Rectal smooth muscle tissue (tissue), 1 donor: ENCODE data around the gene GBP3.
"Not testable (repeated sequence)": the region's sequence is repeated elsewhere in the genome, so short reads cannot be mapped to it uniquely, and the experiment has no call there.

Source experiments
- H3K27ac ChIP-seq: one replicate; pipeline ENCODE4 v1.7.0; 2013; ENCODE audit warnings: low read depth, low read length, inconsistent platforms
- H3K27me3 ChIP-seq: one replicate; pipeline ENCODE4 v1.7.0; 2013; ENCODE audit warnings: low read length; ENCODE audit not compliant: control insufficient read depth, insufficient read depth
- H3K36me3 ChIP-seq: one replicate; pipeline ENCODE4 v1.7.0; 2013; ENCODE audit warnings: low read length; ENCODE audit not compliant: control insufficient read depth, insufficient read depth
- H3K4me1 ChIP-seq: one replicate; pipeline ENCODE4 v1.7.0; 2013; ENCODE audit warnings: low read length; ENCODE audit not compliant: control insufficient read depth, insufficient read depth
- H3K4me3 ChIP-seq: one replicate; pipeline ENCODE4 v1.7.0; 2013; ENCODE audit warnings: low read length
- H3K9ac ChIP-seq: one replicate; pipeline ENCODE4 v1.7.0; 2013; ENCODE audit warnings: low read length

Gene GBP3

GRCh38 chr1:89049901-89050648, 27.4 kb upstream of the GBP3 start:
- H3K9ac ChIP-seq, H3K27ac ChIP-seq, H3K27me3 ChIP-seq, H3K4me3 ChIP-seq, H3K4me1 ChIP-seq, H3K36me3 ChIP-seq: not testable (repeated sequence)

GRCh38 chr1:89049187-89049586, 26.5 kb upstream of the GBP3 start:
- H3K27ac ChIP-seq, H3K36me3 ChIP-seq, H3K4me1 ChIP-seq: not testable (repeated sequence)

GRCh38 chr1:89047734-89048133, 25.1 kb upstream of the GBP3 start:
- Histone ChIP-seq H3K36me3 (no peaks in the 10 kb centered on the region), H3K4me1 (no peaks in the 10 kb centered on the region), H3K4me3 (no peak overlapping the region), H3K27me3 (no peaks in the 10 kb centered on the region), H3K27ac (no peak overlapping the region), H3K9ac (no peak overlapping the region)

More at GRCh38 chr1:89049187-89049586, 26.5 kb upstream of the GBP3 start:
- H3K27me3 ChIP-seq, H3K4me3 ChIP-seq, H3K9ac ChIP-seq: not testable (repeated sequence)

- H3K9ac ChIP-seq, H3K4me3 ChIP-seq, H3K36me3 ChIP-seq, H3K27me3 ChIP-seq, H3K27ac ChIP-seq, H3K4me1 ChIP-seq: not testable (repeated sequence)
Measured at GRCh38 chr1:89046318-89047183, 23.9 kb upstream of the GBP3 start.

GRCh38 chr1:89044970-89045721, 22.5 kb upstream of the GBP3 start:
- Histone ChIP-seq H3K4me3 (no peak overlapping the region), H3K27me3 (no peaks in the 10 kb centered on the region), H3K36me3 (no peaks in the 10 kb centered on the region), H3K4me1 (no peaks in the 10 kb centered on the region), H3K9ac (no peak overlapping the region), H3K27ac (no peak overlapping the region)

- H3K27me3 ChIP-seq = no peaks in the 10 kb centered on the region
- no peak overlapping the region for H3K27ac ChIP-seq
- no peaks in the 10 kb centered on the region for H3K36me3 ChIP-seq
- no peaks in the 10 kb centered on the region for H3K4me1 ChIP-seq
- H3K9ac ChIP-seq = no peak overlapping the region
- H3K4me3 ChIP-seq = no peak overlapping the region
Measured at GRCh38 chr1:89043940-89044339, 21.3 kb upstream of the GBP3 start.

GRCh38 chr1:89042491-89042890, 19.8 kb upstream of the GBP3 start:
- no peaks in the 10 kb centered on the region for H3K4me1 ChIP-seq
- H3K9ac ChIP-seq = no peak overlapping the region
- H3K27ac ChIP-seq = no peak overlapping the region
- H3K36me3 ChIP-seq = no peaks in the 10 kb centered on the region
- H3K27me3 ChIP-seq = no peaks in the 10 kb centered on the region
- H3K4me3 ChIP-seq = no peak overlapping the region

- no peak overlapping the region for H3K4me3 ChIP-seq
- no peaks in the 10 kb centered on the region for H3K27me3 ChIP-seq
- no peaks in the 10 kb centered on the region for H3K36me3 ChIP-seq
- H3K27ac ChIP-seq = no peak overlapping the region
- no peaks in the 10 kb centered on the region for H3K4me1 ChIP-seq
- H3K9ac ChIP-seq = no peak overlapping the region
Measured at GRCh38 chr1:89041721-89042120, 19.1 kb upstream of the GBP3 start.

- Histone ChIP-seq H3K36me3 (no peaks in the 10 kb centered on the region), H3K27ac (no peak overlapping the region), H3K4me1 (no peaks in the 10 kb centered on the region), H3K9ac (no peak overlapping the region), H3K27me3 (no peaks in the 10 kb centered on the region), H3K4me3 (no peak overlapping the region)
Measured at GRCh38 chr1:89041119-89041641, 18.5 kb upstream of the GBP3 start.

GRCh38 chr1:89040315-89040626, 17.6 kb upstream of the GBP3 start:
- Histone ChIP-seq H3K27me3 (no peaks in the 10 kb centered on the region), H3K4me1 (no peaks in the 10 kb centered on the region), H3K27ac (no peak overlapping the region), H3K36me3 (no peaks in the 10 kb centered on the region), H3K4me3 (no peak overlapping the region), H3K9ac (no peak overlapping the region)

GRCh38 chr1:89037186-89037585, 14.5 kb upstream of the GBP3 start:
- Histone ChIP-seq H3K27me3 (no peaks in the 10 kb centered on the region), H3K4me1 (no peaks in the 10 kb centered on the region), H3K9ac (no peak overlapping the region)

GRCh38 chr1:89035080-89035479, 12.4 kb upstream of the GBP3 start:
- H3K27me3 ChIP-seq = no peaks in the 10 kb centered on the region
- no peak overlapping the region for H3K27ac ChIP-seq
- no peak overlapping the region for H3K9ac ChIP-seq
- no peak overlapping the region for H3K4me3 ChIP-seq
- no peaks in the 10 kb centered on the region for H3K36me3 ChIP-seq
- H3K4me1 ChIP-seq = no peaks in the 10 kb centered on the region

More at GRCh38 chr1:89037186-89037585, 14.5 kb upstream of the GBP3 start:
- H3K36me3 ChIP-seq = no peaks in the 10 kb centered on the region
- no peak overlapping the region for H3K4me3 ChIP-seq
- no peak overlapping the region for H3K27ac ChIP-seq
